OCI-LY3 (cell line): ENCODE data around the gene MYL7.

Experiments
- H2AFZ ChIP-seq: fragments of 200-600, 300-600 bp; shearing (Covaris generic); 2 replicates; pipeline ENCODE4 v1.6.0; 2014; ENCODE audit warnings: antibody characterized with exemption, low read depth, low read length
- H3K27ac ChIP-seq: fragments of 200-600, 300-600 bp; sonication (generic); 2 replicates; pipeline ENCODE4 v1.5.1; 2014; ENCODE audit warnings: mild to moderate bottlenecking, low read length, moderate library complexity, mixed read lengths
- H3K27me3 ChIP-seq: fragments of 200-600, 300-600 bp; sonication (generic); 2 replicates; pipeline ENCODE4 v1.6.1; 2014; ENCODE audit warnings: low read depth, low read length, mixed read lengths
- H3K36me3 ChIP-seq: fragments of 200-600, 300-600 bp; sonication (generic); replicated peaks from 2 replicates; pipeline ENCODE3; 2014; ENCODE audit warnings: low read depth, low read length, mixed read lengths
- H3K4me1 ChIP-seq: fragments of 300-600, 200-600 bp; sonication (generic); 2 replicates; pipeline ENCODE4 v1.6.1; 2014; ENCODE audit warnings: low read length, mixed read lengths
- H3K4me2 ChIP-seq: fragments of 200-600, 300-600 bp; sonication (generic); 2 replicates; pipeline ENCODE4 v1.6.1; 2014; ENCODE audit warnings: low read length, mixed read lengths
- H3K4me3 ChIP-seq: fragments of 300-600, 200-600 bp; sonication (generic); 2 replicates; pipeline ENCODE4 v1.5.1; 2014; ENCODE audit warnings: antibody characterized with exemption, mild to moderate bottlenecking, low read length, moderate library complexity
- H3K79me2 ChIP-seq: fragments of 300-600, 200-600 bp; shearing (Covaris generic); 2 replicates; pipeline ENCODE4 v1.6.1; 2014; ENCODE audit warnings: mild to moderate bottlenecking, low read length, mixed read lengths
- H3K9ac ChIP-seq: fragments of 300-600, 200-600 bp; shearing (Covaris generic); 2 replicates; pipeline ENCODE4 v1.6.0; 2014; ENCODE audit warnings: mild to moderate bottlenecking, low read length, moderate library complexity
- H3K9me3 ChIP-seq: fragments of 200-600, 300-600 bp; shearing (Covaris generic); 2 replicates; pipeline ENCODE4 v1.6.1; 2014; ENCODE audit warnings: low read length, mixed read lengths; ENCODE audit not compliant: insufficient read depth
- H4K20me1 ChIP-seq: fragments of 200-600, 300-600 bp; sonication (generic); 2 replicates; pipeline ENCODE4 v1.6.1; 2016; ENCODE audit warnings: low read length, mixed read lengths; ENCODE audit not compliant: insufficient read depth
- CTCF ChIP-seq: fragments of 200-600, 300-600 bp; sonication (generic); IDR thresholded peaks from 2 replicates; pipeline ENCODE4 v1.5.1; 2014; ENCODE audit warnings: antibody characterized with exemption, low read length, low read depth
- EZH2phosphoT487 ChIP-seq: fragments of 200-600 bp; shearing (Covaris generic); IDR thresholded peaks from 2 replicates; pipeline ENCODE4 v1.6.1; 2018; ENCODE audit warnings: antibody characterized with exemption, mixed run types, low read depth

MYL7 gene

DNA sequence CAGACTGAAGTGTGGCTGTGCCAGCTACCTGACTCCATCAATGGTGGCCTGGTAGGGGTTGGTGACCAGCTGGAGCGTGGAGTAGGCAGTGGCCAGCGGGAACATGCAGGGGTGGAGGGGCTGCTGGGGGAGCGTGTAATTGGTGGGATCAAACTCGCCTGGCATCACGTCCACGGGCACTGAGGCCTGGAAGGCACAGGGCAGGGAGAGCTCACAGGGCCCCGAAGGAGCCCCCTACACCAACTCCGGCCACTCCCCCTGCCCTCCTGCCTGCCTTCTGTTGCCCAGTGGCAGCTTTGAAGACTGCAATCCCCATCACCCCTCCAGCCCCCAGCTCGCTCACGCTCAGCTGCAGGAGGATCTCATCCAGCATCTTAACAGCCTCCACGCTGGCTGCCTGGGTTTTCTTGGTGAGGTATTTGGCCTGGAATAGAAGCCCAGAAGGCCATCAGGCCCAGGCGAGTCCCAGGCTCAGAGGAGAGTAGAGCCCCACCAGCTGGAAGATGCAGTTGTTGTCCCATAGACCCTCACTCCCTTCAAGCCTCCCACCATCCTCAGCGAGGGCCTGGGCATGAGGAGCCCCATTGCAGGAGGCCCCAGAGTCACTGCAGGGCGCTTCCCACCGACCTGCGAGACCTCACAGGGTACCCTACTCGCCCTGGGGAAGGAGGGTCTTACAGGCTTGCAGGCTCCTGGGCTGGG, 24.9 kb downstream of the MYL7 start:
- no peak overlapping the region for H2AFZ ChIP-seq
- H4K20me1 ChIP-seq: 0 out of 2 replicates have a peak, but pooled peaks cover 9% of the 10 kb centered on the region
- no peaks in the 10 kb centered on the region for H3K9me3 ChIP-seq
- peaks cover 27% of the 10 kb centered on the region for H3K79me2 ChIP-seq
- peaks cover 49% of the 10 kb centered on the region for H3K36me3 ChIP-seq
- no peaks in the 10 kb centered on the region for H3K4me1 ChIP-seq
- H3K9ac ChIP-seq: no peak overlapping the region
- no peak overlapping the region for H3K4me3 ChIP-seq
- no peak for TF ChIP-seq EZH2phosphoT487
- no peak for TF ChIP-seq CTCF
- no peak overlapping the region for H3K27ac ChIP-seq
- no peak overlapping the region for H3K4me2 ChIP-seq
- no peaks in the 10 kb centered on the region for H3K27me3 ChIP-seq

GRCh38 chr7:44114586-44115310, 26.4 kb downstream of the MYL7 start:
- no peak overlapping the region for H2AFZ ChIP-seq
- no peaks in the 10 kb centered on the region for H3K27me3 ChIP-seq
- no peak overlapping the region for H3K4me3 ChIP-seq
- no peaks in the 10 kb centered on the region for H3K4me1 ChIP-seq
- H4K20me1 ChIP-seq: 0 out of 2 replicates have a peak, but pooled peaks cover 9% of the 10 kb centered on the region
- peaks cover 13% of the 10 kb centered on the region for H3K79me2 ChIP-seq
- no peaks in the 10 kb centered on the region for H3K9me3 ChIP-seq
- H3K36me3 ChIP-seq: peaks cover 35% of the 10 kb centered on the region
- no peak overlapping the region for H3K4me2 ChIP-seq
- no peak overlapping the region for H3K27ac ChIP-seq
- no peak for TF ChIP-seq EZH2phosphoT487
- TF ChIP-seq CTCF: no peak
- no peak overlapping the region for H3K9ac ChIP-seq

DNA sequence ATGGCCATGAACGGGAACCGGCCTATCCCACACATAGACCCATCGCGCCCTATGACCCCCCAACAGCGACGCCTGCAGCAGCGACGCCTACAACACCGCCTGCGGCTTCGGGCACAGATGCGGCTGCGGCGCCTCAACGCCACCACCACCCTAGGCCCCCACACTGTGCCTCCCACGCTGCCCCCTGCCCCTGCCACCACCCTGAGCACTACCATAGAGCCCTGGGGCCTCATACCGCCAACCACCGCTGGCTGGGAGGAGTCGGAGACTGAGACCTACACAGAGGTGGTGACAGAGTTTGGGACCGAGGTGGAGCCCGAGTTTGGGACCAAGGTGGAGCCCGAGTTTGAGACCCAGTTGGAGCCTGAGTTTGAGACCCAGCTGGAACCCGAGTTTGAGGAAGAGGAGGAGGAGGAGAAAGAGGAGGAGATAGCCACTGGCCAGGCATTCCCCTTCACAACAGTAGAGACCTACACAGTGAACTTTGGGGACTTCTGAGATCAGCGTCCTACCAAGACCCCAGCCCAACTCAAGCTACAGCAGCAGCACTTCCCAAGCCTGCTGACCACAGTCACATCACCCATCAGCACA, 27.3 kb downstream of the MYL7 start:
- Histone ChIP-seq H4K20me1 (0 out of 2 replicates have a peak, but pooled peaks cover 3% of the 10 kb centered on the region), H3K79me2 (peaks cover 4% of the 10 kb centered on the region; the same call in 1 of the 2 replicates), H3K9ac (no peak overlapping the region), H3K4me3 (no peak overlapping the region), H3K9me3 (no peaks in the 10 kb centered on the region), H3K36me3 (peaks cover 27% of the 10 kb centered on the region), H3K27me3 (no peaks in the 10 kb centered on the region), H2AFZ (no peak overlapping the region), H3K4me2 (no peak overlapping the region), H3K27ac (no peak overlapping the region), H3K4me1 (no peaks in the 10 kb centered on the region)
- no peak for TF ChIP-seq EZH2phosphoT487
- TF ChIP-seq CTCF: no peak
